ENCODE measurements around the gene IRS4.

The IRS4 gene

DNA sequence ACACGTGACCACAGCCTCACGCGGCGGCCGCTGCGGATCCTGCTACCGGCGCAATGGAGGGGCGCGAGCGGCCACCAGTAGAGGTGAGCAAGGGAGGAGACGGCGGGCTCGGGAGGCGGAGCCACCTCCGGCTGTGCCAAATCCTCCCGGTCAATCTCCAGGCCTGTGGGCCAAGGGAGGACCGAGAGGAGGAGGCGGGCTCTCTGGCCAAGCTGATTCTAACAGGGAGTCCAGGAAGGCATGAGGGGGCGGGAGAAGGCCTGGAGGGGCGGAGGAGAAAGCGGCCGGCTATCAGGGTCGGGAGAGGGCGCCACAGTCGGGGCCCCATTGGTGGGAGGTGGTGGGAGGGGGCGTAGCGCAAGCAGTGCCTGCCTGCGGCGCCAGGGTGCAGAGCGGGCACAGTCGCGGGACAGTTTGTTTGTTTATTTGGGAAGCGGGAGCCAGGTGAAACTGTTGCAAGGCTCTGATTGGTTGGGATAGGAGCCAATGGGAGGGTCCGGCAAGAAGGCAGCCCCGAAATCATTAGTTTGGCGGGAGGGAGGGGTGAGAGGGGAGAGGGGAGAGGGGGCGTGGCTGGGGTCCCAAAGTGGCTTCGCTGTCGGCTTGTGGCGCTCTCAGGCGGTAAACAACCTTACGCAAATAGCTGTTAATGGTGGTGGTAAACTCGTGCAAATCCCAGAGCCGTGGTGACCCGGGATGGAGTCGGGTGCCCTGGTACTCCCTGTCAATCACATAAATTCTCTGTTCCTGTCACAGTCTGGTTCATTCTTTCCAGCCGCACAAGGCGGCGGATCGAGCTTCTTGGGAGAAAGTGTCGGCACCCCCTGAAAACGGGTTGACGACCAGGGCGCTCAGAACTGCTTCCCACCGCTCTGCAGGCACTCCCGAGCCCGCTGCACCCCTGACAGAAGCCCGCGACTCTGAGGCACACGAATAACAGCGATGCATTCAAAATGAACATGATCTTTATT, at the start of gene IRS4:
IRS4 (minus strand) TSS at position 55 of the 971 bp plus-strand sequence.
- no peak for DNase-seq (ENCODE audit: low read depth in 2 of 2)

DNA sequence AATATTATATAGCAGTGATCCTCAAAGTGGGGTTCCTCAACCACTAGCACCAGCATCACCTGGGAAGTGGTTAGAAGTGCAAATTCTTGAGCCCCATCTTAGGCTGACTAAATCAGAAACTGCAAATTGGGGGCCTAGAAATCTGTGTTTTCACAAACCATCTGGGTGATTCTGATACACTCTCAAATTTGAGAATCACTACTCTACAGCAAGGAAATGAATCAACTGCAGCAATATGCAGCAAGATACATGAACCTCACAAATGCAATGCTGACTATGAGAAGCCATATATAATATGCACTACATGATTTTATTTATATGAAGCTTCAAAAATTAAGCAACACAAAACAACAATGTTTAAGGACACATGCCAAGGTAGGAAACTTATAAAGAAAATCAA, 36.2 kb upstream of the IRS4 start:
- DNase-seq (ENCODE audit: low read depth in 2 of 2): no peak

DNA sequence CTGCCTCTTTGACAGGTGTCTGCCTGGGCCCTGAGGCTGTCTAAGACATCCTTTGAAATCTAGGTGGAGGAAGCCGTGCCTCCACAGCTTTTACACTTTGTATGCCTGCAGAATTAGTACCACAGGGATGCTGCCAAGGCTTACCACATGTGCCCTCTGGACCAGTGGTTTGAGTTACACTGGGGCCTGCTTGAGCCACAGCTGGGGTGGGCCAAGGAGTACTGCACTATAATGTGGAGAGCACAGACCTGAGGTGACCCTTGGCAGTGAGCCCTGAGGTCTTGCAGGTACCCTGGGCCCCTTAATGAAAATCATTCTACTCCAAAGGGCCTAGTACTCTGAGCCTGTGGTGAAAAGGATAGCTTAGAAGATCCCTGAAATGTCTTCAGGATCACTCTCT, 27.2 kb upstream of the IRS4 start:
- no peak for DNase-seq (ENCODE audit: low read depth in 2 of 2)

DNA sequence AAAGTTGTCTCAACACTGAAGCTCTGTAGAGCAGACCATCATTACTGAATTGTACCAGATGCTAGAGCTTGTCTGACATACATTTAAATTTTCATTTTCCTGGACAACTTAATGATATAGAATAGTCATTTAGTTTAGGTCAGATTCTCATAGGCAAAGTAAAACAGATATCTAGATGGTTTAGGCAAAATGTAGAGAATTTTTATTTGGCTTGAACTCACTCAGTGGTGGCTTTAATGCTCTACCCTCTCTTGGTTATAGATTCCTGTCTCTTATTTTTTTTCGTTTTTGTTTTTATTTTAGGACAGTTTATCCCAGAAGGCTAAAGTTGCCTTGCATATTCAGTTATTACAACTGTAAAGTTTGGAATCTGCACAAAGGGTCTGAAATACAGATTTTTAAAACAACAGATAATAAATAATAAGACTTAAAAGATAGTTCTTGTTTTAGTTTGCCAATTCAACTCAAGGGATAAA, 4.0 kb upstream of the IRS4 start:
- no peak for DNase-seq (ENCODE audit: low read depth in 2 of 2)

DNA sequence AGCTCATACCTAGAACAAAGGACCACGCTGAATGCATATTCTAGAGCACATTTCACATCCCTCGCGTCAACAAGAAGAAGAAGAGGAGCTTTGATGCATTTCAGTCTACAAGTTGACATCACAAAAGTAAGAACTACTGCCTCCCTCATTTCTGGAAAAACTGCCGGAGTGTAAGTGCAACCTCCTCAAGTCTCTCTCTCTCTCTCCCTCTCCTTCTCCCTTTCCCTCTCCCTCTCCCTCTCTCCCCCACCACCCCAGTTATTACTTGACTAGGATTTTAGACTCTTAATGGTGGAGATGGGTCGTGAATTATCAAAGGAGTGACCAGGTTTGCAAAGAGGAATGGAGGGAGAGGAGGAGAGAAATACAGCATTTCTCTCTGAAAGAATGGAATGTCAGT, 1.4 kb upstream of the IRS4 start:
- DNase-seq (ENCODE audit: low read depth in 2 of 2): no peak

DNA sequence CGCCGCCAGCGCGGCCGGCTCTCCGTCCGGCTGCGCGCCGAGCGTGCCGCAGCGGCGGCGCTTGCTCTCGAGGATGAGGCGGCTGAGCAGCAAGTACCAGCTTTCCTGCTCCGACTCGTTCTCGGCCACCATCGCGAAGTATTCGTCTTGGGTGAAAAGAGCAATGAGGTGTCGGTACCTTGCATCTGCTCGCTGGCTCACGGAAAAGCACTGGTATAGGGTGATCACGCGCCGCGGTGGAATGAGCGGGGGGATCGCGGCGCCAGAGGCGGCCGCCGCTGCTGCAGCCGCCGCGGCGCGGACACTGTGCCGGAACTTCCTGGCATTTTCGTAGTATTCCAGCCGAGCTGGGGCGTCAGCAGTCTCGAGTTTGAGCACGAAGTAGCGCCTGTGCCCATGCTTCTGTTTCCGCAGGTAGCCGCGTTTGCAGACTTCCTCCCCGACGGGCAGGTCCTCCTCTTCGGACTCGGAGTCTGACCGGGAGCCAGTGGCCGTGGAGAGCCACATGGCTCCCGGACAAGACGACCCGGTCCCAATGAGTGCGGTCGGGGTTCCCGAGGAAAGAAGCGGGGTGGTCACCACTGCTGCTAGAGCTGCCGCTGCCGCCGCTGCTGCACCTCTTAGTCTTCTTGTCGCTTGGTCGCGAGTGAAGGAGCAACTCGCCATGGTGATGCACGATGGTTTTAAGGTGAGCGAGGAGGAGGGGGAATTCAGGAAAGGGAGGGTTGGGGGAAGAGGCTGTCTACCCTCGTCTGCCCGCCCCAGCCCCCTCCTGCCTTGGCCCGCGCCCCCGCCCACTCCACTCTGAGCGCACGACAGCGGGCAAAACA, 469 bp downstream of the IRS4 start:
- DNase-seq (ENCODE audit: low read depth in 2 of 2): no peak

DNA sequence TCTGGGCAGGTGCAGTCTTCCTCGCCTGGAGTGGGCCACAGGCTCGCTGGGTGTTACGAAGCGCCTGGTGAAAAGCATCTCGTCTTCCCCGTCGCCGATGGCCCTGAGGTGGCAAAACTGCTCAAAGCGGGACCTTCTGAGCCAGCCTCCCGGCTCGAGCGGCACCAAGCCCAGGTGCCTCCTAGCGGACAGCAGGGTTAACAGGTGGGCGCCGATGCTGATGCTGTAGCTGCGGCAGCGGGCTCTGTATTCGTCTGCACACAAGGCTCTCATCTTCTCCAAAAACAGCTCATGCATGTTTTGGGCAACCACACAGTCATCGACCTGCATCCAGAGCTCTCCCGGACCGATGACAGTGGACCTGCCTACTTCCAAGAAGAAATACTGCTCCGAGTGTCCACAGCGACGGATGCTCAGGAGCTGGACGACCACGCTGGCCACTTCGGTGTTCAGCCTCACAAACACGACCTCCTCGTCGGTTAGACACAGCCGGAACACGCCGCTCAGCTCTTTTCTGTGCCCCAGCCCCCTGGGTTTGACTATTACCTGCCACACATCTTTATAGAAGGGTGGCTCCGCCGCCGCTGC, 1.2 kb downstream of the IRS4 start:
- no peak for DNase-seq (ENCODE audit: low read depth in 2 of 2)

DNA sequence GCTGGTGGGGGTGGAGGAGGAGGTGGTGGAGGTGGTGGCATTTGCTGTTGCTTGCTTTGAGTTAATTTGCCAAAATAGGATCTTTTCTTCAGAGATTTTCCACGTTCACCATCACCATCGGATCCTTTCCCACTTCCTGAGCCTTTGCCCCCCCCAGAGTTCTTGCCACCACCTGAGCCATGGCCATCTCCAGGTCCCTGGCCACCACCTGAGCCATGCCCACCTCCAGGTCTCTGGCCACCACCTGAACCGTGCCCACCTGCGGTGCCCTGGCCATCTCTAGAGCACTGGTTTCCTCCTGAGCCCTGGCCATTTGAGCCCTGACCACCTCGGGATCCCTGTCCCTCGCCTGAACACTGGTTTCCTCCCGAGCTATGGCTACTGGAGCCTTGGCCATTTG, 1.9 kb downstream of the IRS4 start:
- no peak for DNase-seq (ENCODE audit: low read depth in 2 of 2)

DNA sequence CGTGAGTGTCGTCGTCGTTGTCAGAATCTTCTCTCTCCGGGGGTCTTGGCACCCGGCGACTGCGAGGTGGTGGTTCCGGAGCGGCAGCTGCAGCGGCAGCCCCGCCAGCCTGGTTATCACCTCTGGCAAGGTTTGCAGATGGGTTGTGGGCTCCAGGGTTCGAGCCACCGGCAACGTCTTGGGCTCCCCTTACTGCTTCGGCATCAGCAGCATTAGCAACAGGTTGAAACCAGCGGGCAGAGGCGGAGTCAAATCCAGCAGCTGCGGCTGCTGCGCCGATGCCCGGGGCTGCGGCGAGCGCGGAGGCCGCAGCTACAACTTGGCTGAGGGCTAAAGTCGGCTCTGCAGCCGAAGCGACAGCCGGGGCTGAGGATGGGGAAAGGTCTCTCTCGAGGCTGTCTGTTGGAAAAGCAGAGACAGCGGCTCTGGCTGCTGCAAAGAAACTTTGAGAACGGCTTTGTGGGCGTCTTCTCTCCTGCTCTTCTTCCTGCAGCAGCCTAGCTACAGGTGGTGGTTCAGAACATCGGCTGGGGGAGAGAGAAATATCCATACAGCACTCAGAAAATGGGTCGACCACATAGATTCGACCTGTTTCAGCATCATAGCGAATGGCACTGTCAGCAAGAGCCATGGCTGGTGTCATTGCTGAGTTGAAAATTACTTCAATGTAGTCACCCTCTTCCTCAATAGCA, 3.6 kb downstream of the IRS4 start:
- DNase-seq (ENCODE audit: low read depth in 2 of 2): no peak

DNA sequence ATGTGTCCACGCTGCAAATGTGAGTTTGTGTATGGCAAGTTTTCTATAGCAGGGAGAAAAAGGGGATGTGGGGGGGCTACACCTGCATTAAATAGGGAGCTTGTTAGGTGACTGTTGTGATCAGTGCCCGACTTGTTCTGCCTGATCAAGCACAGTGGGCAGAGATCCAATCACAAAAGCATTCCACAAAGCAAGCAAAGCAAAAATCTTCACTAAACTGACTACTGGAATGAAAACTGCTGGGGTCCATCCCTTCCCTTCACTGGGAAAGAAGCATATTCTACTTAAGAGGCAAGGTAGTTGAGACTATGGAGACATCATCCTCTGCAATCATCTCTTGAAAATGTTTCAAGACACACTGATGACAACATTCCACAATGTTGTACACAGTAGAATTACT, 5.2 kb downstream of the IRS4 start:
- no peak for DNase-seq (ENCODE audit: low read depth in 2 of 2)

DNA sequence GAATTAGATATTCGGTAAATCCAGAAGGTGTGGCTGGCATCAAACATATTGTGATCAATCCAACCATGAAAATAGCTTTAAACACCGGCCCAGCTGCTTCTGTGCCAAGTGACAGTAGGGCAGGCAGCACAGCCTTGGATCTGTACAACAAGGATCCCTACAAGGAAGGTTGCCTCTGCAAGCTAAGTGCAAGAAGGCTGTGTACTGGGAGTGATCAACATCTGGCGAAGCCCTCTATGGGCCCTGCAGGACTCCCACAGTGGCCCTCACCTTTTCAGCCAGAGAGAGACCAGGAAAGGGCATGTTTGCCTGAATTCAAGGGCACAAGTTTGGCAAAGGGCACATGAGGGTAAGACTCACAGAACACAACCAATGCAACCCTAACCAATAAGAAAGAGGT, 9.6 kb downstream of the IRS4 start:
- DNase-seq (ENCODE audit: low read depth in 2 of 2): no peak

DNA sequence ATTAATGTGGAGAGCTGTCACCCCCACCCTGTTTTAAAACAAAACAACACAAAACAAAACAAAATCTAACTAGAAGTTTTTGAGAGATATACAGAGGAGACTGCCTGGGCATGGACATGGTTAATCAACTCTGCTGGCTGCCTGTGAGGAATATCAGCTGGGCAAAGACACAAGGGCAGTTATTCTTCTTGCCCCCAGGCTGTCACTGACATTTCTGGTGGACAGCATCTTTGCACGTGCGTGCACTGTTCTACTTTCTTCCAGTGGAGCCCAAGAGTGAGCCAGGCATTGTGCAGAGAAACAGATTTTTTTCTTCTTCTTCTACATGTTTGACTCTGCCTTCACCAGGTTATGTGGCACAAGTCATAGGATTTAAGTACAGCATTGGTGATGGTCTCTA, 13.8 kb downstream of the IRS4 start:
- no peak for DNase-seq (ENCODE audit: low read depth in 2 of 2)

DNA sequence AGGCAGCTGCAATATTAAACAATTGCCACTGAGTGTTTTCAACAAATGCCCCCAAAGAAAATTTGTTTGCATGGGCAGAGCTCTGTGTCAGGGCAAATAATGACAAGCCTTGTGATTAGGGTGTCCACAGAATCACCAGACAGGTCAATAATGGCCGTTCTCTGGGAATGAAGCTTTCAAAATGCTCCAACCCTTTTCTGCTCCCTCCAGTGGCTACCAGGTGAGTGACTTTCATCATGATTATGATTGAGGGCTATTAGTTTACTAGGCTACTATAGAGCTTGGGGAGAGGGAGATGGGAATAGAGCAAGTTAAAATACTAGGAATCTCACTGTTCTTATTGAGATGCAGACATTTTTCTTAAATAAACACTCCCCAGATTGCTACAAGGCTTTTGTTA, 23.5 kb downstream of the IRS4 start:
- no peak for DNase-seq (ENCODE audit: low read depth in 2 of 2)

DNA sequence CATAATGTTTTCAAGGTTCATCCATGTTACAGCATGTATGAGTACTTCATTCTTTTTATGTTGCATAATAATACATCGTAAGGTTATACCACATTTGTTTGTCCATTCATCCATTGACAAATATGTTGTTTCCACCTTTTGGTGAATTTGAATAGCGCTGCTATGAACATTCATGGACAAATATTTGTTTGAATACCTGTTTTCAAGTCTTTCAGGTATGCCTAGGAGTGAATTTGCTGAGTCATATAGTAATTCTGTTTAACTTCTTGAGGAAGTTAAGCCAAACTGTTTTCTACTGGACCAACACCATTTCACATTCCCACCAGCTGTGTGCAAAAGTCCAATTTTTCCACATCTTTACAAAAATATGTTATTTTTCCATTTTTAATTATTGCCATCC, 31.5 kb downstream of the IRS4 start:
- no peak for DNase-seq (ENCODE audit: low read depth in 2 of 2)

DNA sequence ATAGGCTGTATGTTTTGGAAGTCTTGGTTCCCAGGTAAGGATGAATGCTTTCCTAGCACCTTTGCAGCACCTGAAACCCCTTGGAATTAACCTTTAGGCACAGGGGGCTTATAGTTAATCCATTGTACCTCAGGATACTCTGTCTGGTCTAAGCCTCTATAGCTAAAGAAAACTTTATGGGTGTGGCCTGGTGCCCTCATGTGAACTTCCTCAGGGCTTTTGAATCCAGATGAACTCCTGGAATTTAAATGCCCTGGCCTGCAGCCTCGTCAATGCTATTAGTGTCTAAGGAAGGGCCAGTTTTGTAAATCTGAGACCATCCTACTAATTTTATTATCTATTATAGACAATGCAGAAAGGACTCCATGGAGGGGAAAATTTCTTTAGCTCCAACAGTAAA, 33.8 kb downstream of the IRS4 start:
- DNase-seq (ENCODE audit: low read depth in 2 of 2): no peak

DNA sequence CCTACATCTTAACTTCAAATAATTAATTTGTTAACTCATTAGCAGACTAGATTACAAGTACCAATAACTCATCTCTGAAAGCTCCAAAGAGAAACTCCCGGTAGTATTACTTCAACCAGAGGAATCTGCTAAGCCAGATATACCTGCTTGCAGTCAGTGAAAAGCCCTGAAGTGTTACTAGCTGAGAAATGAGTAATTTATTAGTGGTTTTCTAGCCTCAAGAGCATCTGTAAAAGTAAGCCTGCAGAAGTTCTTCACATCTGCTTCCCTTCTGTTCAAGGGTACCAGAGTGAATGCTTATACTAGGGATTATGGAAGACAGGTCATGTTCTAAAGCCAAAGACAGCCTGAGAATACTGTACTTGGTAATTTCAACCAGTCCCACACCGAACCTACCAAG, 34.7 kb downstream of the IRS4 start:
- no peak for DNase-seq (ENCODE audit: low read depth in 2 of 2)

DNA sequence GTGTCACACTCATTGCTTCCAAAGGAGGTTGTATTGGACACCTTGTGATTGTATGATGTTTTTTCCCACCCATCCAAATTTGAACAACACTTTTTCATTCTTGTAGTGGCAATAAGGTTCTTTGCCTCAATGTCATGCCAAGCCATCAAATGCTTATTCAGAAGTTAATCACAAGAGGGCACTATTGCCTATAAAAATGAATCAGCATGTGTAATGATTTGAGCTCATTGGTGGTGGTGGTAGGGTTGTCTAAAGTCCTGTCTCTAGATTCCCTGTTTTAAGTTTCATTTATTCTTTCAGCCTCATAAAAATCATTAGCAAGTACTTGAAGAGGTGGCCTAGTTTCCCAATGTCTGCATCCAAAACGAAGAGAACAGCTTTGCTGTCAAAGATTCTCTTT, 37.0 kb downstream of the IRS4 start:
- DNase-seq (ENCODE audit: low read depth in 2 of 2): no peak

DNA sequence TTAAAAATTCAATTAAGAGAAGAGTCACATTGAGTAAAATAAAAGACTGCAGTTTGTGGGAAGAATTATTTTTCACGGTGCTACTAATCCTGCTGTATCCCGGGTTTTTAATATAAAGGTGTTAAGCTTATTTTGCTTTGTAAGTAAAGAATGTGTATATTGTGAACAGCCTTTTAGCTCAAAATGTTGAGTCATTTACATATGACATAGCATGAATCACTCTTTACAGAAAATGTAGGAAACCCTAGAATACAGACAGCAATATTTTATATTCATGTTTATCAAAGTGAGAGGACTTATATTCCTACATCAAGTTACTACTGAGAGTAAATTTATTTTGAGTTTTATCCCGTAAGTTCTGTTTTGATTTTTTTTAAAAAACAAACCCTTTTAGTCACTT, 39.7 kb downstream of the IRS4 start:
- no peak for DNase-seq (ENCODE audit: low read depth in 2 of 2)
